Measurements from ENCODE around the gene DPF1.

The DPF1 gene

GRCh38 chr19:38213911-38214625, 10.0 kb downstream of the DPF1 start:
- TF ChIP-seq CTCF (IDR thresholded peaks at IDR 0.05) (no peak), ZFX (IDR thresholded peaks at IDR 0.05; ENCODE audit: borderline replicate concordance) (no peak)
- H3K27ac ChIP-seq, result no peak overlapping the region

GRCh38 chr19:38213469-38213868, 10.6 kb downstream of the DPF1 start:
- TF ChIP-seq ZFX (IDR thresholded peaks at IDR 0.05; ENCODE audit: borderline replicate concordance), result no peak
- TF ChIP-seq CTCF (IDR thresholded peaks at IDR 0.05), result no peak
- H3K27ac ChIP-seq, result peak overlapping the region; percentile 33; the same call in 1 of the 2 replicates

- no peak overlapping the region for H3K27ac ChIP-seq
- TF ChIP-seq ZFX (IDR thresholded peaks at IDR 0.05; ENCODE audit: borderline replicate concordance), result no peak
- TF ChIP-seq CTCF (IDR thresholded peaks at IDR 0.05), result no peak
These were observed 12.3 kb downstream of the DPF1 start for GRCh38 chr19:38211766-38212165.

- TF ChIP-seq ZFX (IDR thresholded peaks at IDR 0.05; ENCODE audit: borderline replicate concordance) (no peak), CTCF (IDR thresholded peaks at IDR 0.05) (0 out of 2 replicates have a peak, but pooled peaks have one; percentile 8)
- no peak overlapping the region for H3K27ac ChIP-seq
These were observed 12.9 kb downstream of the DPF1 start for GRCh38 chr19:38211151-38211591.

GRCh38 chr19:38210458-38210987, 13.5 kb downstream of the DPF1 start:
- H3K27ac ChIP-seq, result no peak overlapping the region
- TF ChIP-seq ZFX (IDR thresholded peaks at IDR 0.05; ENCODE audit: borderline replicate concordance) (no peak), CTCF (IDR thresholded peaks at IDR 0.05) (no peak)

- no peak overlapping the region for H3K27ac ChIP-seq
- TF ChIP-seq ZFX (IDR thresholded peaks at IDR 0.05; ENCODE audit: borderline replicate concordance) (no peak), CTCF (IDR thresholded peaks at IDR 0.05) (no peak)
These were observed 14.2 kb downstream of the DPF1 start for GRCh38 chr19:38209671-38210457.

Data from 22Rv1 (cell line).